ENCODE measurements around the gene PODXL. TPM values are rescaled to one million over a fixed set of nuclear protein-coding genes. Genes with fewer than 3 reads are reported as not detected.

Gene PODXL
- total and polyA plus RNA-seq, 2 of the 8 experiments (the other 6 are each of a cell fraction or from before 2014, with no cell fraction given), result 638 to 925 TPM

- POLR2A ChIA-PET (ENCODE audit: partially characterized antibody), result interaction anchor here (0.7 kb wide), 1 partner anchor 39 kb away, joined by 3 read pairs; no protein-coding TSS in a partner anchor
These were observed 85.0 kb downstream of the PODXL start for GRCh38 chr7:131471250-131472004.

More at GRCh38 chr7:131471250-131472004, 85.0 kb downstream of the PODXL start:
- no peak overlapping the region for H2BK120ac ChIP-seq (replicated peaks; ENCODE audit: low read depth, low read length)
- no peak overlapping the region for H4K8ac ChIP-seq (ENCODE audit: extremely low read depth, insufficient read depth, low read length)
- CTCF ChIA-PET (ENCODE audit: partially characterized antibody), result no interaction called here
- H3K4me3 ChIP-seq (ENCODE audit: extremely low read depth in 1 of 4, insufficient read depth in 2 of 4, low read depth in 3 of 4, low read length in 4 of 4), result no peak overlapping the region
- no peak for DNase-seq (ENCODE audit: low read depth in 1 of 2, low spot score in 2 of 2)
- H3K79me2 ChIP-seq (ENCODE audit: control insufficient read depth in 1 of 2, insufficient read depth in 2 of 2, low read length in 2 of 2), result no peaks in the 10 kb centered on the region
- H2BK5ac ChIP-seq (ENCODE audit: low read depth, low read length), result no peak overlapping the region
- no peak overlapping the region for H2BK12ac ChIP-seq (ENCODE audit: low read depth, low read length)
- H2BK15ac ChIP-seq (ENCODE audit: low read length), result no peak overlapping the region
- H3K4me2 ChIP-seq (ENCODE audit: insufficient read depth in 1 of 2, low read depth in 2 of 2, low read length in 2 of 2), result no peak overlapping the region
- H3K4ac ChIP-seq (replicated peaks; ENCODE audit: insufficient read length, low read depth, low read length), result no peak overlapping the region
- H3K18ac ChIP-seq (ENCODE audit: extremely low read depth, low read length), result no peak overlapping the region
- H4K5ac ChIP-seq (ENCODE audit: insufficient read length, low read depth, low read length), result no peak overlapping the region
- H4K20me1 ChIP-seq (replicated peaks in 1 of 2; ENCODE audit: control insufficient read depth in 1 of 2, insufficient read depth in 2 of 2, low read length in 2 of 2), result no peaks in the 10 kb centered on the region
- H3K14ac ChIP-seq (ENCODE audit: insufficient read length), result no peak overlapping the region
- H2BK20ac ChIP-seq (ENCODE audit: low read length), result no peak overlapping the region
- no peaks in the 10 kb centered on the region for H3K79me1 ChIP-seq (ENCODE audit: low read depth, low read length)
- no peak overlapping the region for H3K9ac ChIP-seq (replicated peaks in 1 of 4; ENCODE audit: extremely low read depth in 1 of 4, low read depth in 3 of 4, low read length in 3 of 4)
- no peak overlapping the region for H4K91ac ChIP-seq (replicated peaks; ENCODE audit: insufficient read length, low read length)
- H2AK5ac ChIP-seq (ENCODE audit: low read depth, low read length), result no peak overlapping the region
- FAIRE-seq, result peak; percentile 76
- no peaks in the 10 kb centered on the region for H3K27me3 ChIP-seq (replicated peaks in 1 of 4; ENCODE audit: control insufficient read depth in 3 of 4, extremely low read depth in 1 of 4, insufficient read depth in 3 of 4, low read length in 3 of 4)
- no peak overlapping the region for H3K23ac ChIP-seq (ENCODE audit: insufficient read length)
- H3K36me3 ChIP-seq (ENCODE audit: control insufficient read depth in 2 of 4, insufficient read depth in 4 of 4, low read length in 3 of 4), result peaks cover 0 to 32% (median 11%) of the 10 kb centered on the region in 4 experiments; a peak in 4 of 8 replicates
- H2AFZ ChIP-seq (ENCODE audit: low read length), result no peak overlapping the region
- no peaks in the 10 kb centered on the region for H3K9me3 ChIP-seq (ENCODE audit: insufficient read depth in 2 of 2, low read depth in 1 of 2, low read length in 1 of 2)
- WGBS, 2 experiments (ENCODE audit: extremely low coverage in 1 of 2, insufficient coverage in 1 of 2, insufficient read length in 1 of 2, insufficient replicate concordance in 2 of 2, low coverage in 1 of 2, low lambda C conversion rate in 2 of 2, missing lambda C conversion rate in 1 of 2), result 74% methylated on average over 4 of the region's 4 CpGs; no CpG with 5 or more reads in 1 of the 2 experiments
- no peak overlapping the region for H3K56ac ChIP-seq (replicated peaks; ENCODE audit: insufficient read length, low read depth, low read length)
- H3K4me1 ChIP-seq (replicated peaks in 1 of 4; ENCODE audit: control insufficient read depth in 3 of 4, insufficient read depth in 4 of 4, low read length in 3 of 4), result peaks cover 0 to 4% (median 0%) of the 10 kb centered on the region in 4 experiments; a peak in 2 of 7 replicates
- no peaks in the 10 kb centered on the region for H3K23me2 ChIP-seq (ENCODE audit: low read depth, low read length)
- TF ChIP-seq TCF12 (IDR thresholded peaks at IDR 0.05; ENCODE audit: low read depth, low read length), result 0 out of 2 replicates have a peak, but pooled peaks have one; percentile 50
- TF ChIP-seq MAFK (IDR thresholded peaks at IDR 0.05; ENCODE audit: low read depth, low read length), result no peak
- no peak overlapping the region for H3K27ac ChIP-seq (ENCODE audit: low read depth, low read length)

Measured in H1 (cell line).